ENCODE measurements around the gene NOTCH1. TPM values are rescaled to one million over a fixed set of nuclear protein-coding genes. Genes with fewer than 3 reads are reported as not detected.
"Not testable (repeated sequence)": the region's sequence is repeated elsewhere in the genome, so short reads cannot be mapped to it uniquely, and the experiment has no call there.

Gene NOTCH1
- total RNA-seq, 4 donors from 2014 or later = 19.6 to 35.4 (median 23.2) TPM

- H3K4me1 ChIP-seq = peaks cover 13 to 23% of the 10 kb centered on the region in 2 donors
- no peak for DNase-seq
- H3K27ac ChIP-seq = no peak overlapping the region
- H3K9me3 ChIP-seq = no peaks in the 10 kb centered on the region
- no peak overlapping the region for H3K4me3 ChIP-seq (replicated peaks in 1 of 3)
- TF ChIP-seq CTCF (IDR thresholded peaks at IDR 0.05) (no peak), POLR2A (IDR thresholded peaks at IDR 0.05) (no peak)
- WGBS, 2 donors = 64 to 76% methylated on average over 3 to 7 of the region's 7 CpGs
- intact Hi-C loops (cut with DNase I) = no loop called here
- H3K36me3 ChIP-seq = no peaks in the 10 kb centered on the region
- no peaks in the 10 kb centered on the region for H3K27me3 ChIP-seq
These were observed 32.7 kb upstream of the NOTCH1 start for GRCh38 chr9:136578626-136578914.

- H3K4me3 ChIP-seq (replicated peaks in 1 of 3) = no peak overlapping the region
- intact Hi-C loops (cut with DNase I) = no loop called here
- H3K27me3 ChIP-seq = no peaks in the 10 kb centered on the region
- no peaks in the 10 kb centered on the region for H3K9me3 ChIP-seq
- no peaks in the 10 kb centered on the region for H3K36me3 ChIP-seq
- TF ChIP-seq CTCF (IDR thresholded peaks at IDR 0.05) (no peak), POLR2A (IDR thresholded peaks at IDR 0.05) (no peak)
- no peak overlapping the region for H3K27ac ChIP-seq
- WGBS, 2 donors = 73 to 83% methylated on average over 20 to 25 of the region's 27 CpGs
- peaks cover 13 to 23% of the 10 kb centered on the region in 2 donors for H3K4me1 ChIP-seq
- no peak for DNase-seq
These were observed 32.2 kb upstream of the NOTCH1 start for GRCh38 chr9:136577941-136578625.

GRCh38 chr9:136576269-136576626 is 30.4 kb upstream of the NOTCH1 start:
- TF ChIP-seq POLR2A (IDR thresholded peaks at IDR 0.05) (no peak), CTCF (IDR thresholded peaks at IDR 0.05) (no peak)
- no peaks in the 10 kb centered on the region for H3K27me3 ChIP-seq
- WGBS, 2 donors = 59 to 65% methylated on average over 7 to 8 of the region's 8 CpGs

GRCh38 chr9:136575626-136576268 is 29.9 kb upstream of the NOTCH1 start:
- Histone ChIP-seq H3K4me3 (replicated peaks in 1 of 3) (no peak overlapping the region), H3K9me3 (no peaks in the 10 kb centered on the region), H3K36me3 (no peaks in the 10 kb centered on the region), H3K27ac (peak overlapping the region in 1 of 3 donors; percentile 10), H3K4me1 (peaks cover 24 to 39% of the 10 kb centered on the region in 2 donors), H3K27me3 (no peaks in the 10 kb centered on the region)
- DNase-seq = no peak
- no peak for TF ChIP-seq POLR2A (IDR thresholded peaks at IDR 0.05)
- TF ChIP-seq CTCF (IDR thresholded peaks at IDR 0.05) = no peak
- intact Hi-C loops (cut with DNase I) = no loop called here
- WGBS, 2 donors = 85 to 88% methylated on average over 5 to 13 of the region's 21 CpGs

More at GRCh38 chr9:136576269-136576626, 30.4 kb upstream of the NOTCH1 start:
- Histone ChIP-seq H3K4me1 (peaks cover 24 to 39% of the 10 kb centered on the region in 2 donors), H3K4me3 (replicated peaks in 1 of 3) (no peak overlapping the region), H3K27ac (peak overlapping the region in 1 of 3 donors; percentile 10), H3K36me3 (no peaks in the 10 kb centered on the region), H3K9me3 (no peaks in the 10 kb centered on the region)
- intact Hi-C loops (cut with DNase I) = no loop called here
- peak; percentile 49 to 79 for DNase-seq

- whole genome bisulfite sequencing, 2 donors = 66 to 69% methylated on average over 16 of the region's 16 CpGs
- peak; percentile 60 to 73 for DNase-seq
These were observed 28.8 kb upstream of the NOTCH1 start for GRCh38 chr9:136574606-136575005.

More at GRCh38 chr9:136574606-136575005, 28.8 kb upstream of the NOTCH1 start:
- intact Hi-C loops (cut with DNase I); H3K36me3 ChIP-seq; H3K9me3 ChIP-seq; H3K4me3 ChIP-seq (replicated peaks in 1 of 3); H3K27me3 ChIP-seq: not testable (repeated sequence)
- Histone ChIP-seq H3K27ac (peak overlapping the region in 2 of 3 donors; percentile 27 to 36), H3K4me1 (peaks cover 24 to 39% of the 10 kb centered on the region in 2 donors)

Measured in thyroid gland (tissue), 4 donors.